ENCODE results near the gene N4BP2L2.

Gene N4BP2L2

DNA sequence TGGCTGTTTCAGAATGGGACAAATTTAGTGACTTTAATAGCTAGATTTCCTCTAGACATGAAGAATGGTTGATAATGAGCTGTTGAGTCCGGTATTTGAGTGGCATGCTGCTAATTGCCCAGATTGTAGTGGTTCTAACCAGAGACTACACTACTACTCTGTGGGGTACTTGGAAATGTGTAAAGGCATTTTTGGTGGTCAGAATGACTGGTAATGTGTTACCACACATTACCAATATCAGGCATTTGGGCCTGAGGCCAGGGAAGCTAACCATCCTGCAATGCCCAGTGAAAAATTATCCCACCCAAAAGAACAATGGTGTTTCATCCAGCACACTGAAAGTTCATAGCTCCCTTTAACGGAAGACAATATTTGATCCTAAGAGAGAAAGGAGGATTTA is 93.1 kb downstream of the N4BP2L2 start:
- no peaks in the 10 kb centered on the region for H3K9me3 ChIP-seq (ENCODE audit: control insufficient read depth, insufficient read depth, low read length)
- H3K36me3 ChIP-seq (ENCODE audit: control insufficient read depth, insufficient read depth, low read length), result no peaks in the 10 kb centered on the region
- H3K4me3 ChIP-seq (ENCODE audit: low read depth, low read length), result no peak overlapping the region
- no peak overlapping the region for H3K9ac ChIP-seq (ENCODE audit: low read depth, low read length)
- no peaks in the 10 kb centered on the region for H3K27me3 ChIP-seq (ENCODE audit: control insufficient read depth, insufficient read depth, low read length)
- no peaks in the 10 kb centered on the region for H3K4me1 ChIP-seq (ENCODE audit: control insufficient read depth, insufficient read depth, low read length)
- H3K27ac ChIP-seq (ENCODE audit: low read depth, low read length), result no peak overlapping the region

DNA sequence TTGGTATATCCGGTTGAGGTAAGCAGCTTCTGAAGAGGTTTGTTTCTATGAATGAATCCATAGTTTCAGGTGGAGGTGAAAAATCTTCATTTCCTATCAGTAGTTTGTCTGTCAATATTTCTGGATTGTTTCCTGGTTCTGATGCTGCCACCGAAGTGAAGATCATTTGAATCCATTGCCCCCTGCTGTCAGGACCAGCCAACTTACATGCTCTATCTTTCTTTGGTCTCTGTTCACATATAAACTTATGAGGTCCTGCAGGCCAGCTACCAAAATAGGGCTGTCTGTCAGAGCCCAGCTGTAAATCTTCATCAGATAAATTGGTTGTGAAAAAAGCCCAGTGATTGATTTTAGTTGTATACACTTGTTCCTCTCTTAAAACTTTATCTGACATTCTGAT is 95.5 kb downstream of the N4BP2L2 start:
- Histone ChIP-seq H3K27ac (ENCODE audit: low read depth, low read length) (no peak overlapping the region), H3K27me3 (ENCODE audit: control insufficient read depth, insufficient read depth, low read length) (no peaks in the 10 kb centered on the region)

DNA sequence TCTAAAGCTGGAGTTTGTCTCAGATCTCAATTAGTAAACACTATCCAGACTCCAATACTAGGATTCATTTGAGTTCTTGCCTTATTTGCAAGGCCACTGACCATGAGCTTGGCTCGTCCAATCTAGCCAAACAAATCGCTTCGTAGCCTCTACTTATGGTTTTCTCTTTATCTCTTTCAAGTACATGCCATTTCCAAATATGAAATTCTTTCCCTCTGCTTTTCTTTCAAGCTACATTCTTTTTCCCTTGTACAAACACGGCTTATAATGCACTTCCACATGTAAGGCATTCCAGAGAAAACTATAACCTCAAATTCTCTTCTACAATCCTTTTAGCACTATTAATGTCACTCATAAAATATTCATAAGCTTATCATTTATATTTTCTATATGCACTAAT is 99.7 kb downstream of the N4BP2L2 start:
- no peaks in the 10 kb centered on the region for H3K4me1 ChIP-seq (ENCODE audit: control insufficient read depth, insufficient read depth, low read length)
- H3K27me3 ChIP-seq (ENCODE audit: control insufficient read depth, insufficient read depth, low read length), result no peaks in the 10 kb centered on the region
- no peak overlapping the region for H3K4me3 ChIP-seq (ENCODE audit: low read depth, low read length)
- no peak overlapping the region for H3K9ac ChIP-seq (ENCODE audit: low read depth, low read length)
- H3K9me3 ChIP-seq (ENCODE audit: control insufficient read depth, insufficient read depth, low read length), result no peaks in the 10 kb centered on the region
- no peak overlapping the region for H3K27ac ChIP-seq (ENCODE audit: low read depth, low read length)
- no peaks in the 10 kb centered on the region for H3K36me3 ChIP-seq (ENCODE audit: control insufficient read depth, insufficient read depth, low read length)

More for the DNA sequence above, 95.5 kb downstream of the N4BP2L2 start:
- no peak overlapping the region for H3K4me3 ChIP-seq (ENCODE audit: low read depth, low read length)
- H3K4me1 ChIP-seq (ENCODE audit: control insufficient read depth, insufficient read depth, low read length), result no peaks in the 10 kb centered on the region
- no peaks in the 10 kb centered on the region for H3K9me3 ChIP-seq (ENCODE audit: control insufficient read depth, insufficient read depth, low read length)
- no peaks in the 10 kb centered on the region for H3K36me3 ChIP-seq (ENCODE audit: control insufficient read depth, insufficient read depth, low read length)
- H3K9ac ChIP-seq (ENCODE audit: low read depth, low read length), result no peak overlapping the region

DNA sequence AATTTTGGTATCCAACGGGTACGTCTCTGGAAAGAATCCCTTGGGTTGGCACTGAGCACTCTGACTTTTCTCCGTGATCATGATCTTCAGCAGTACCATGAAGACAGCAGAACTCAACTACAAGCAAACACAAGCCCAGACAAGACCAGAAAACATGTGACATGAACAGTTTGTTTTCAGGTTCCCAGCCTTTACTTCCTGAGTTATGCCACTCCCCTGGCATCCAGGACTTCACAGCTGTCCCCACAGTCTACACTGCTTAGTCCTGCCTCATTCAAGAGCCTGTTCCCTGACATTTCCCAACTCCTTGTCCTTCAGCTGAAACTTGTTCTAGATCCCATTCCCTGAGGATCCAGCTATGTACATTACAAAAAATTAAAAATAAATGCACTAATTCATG is 105.7 kb downstream of the N4BP2L2 start:
- no peak overlapping the region for H3K4me3 ChIP-seq (ENCODE audit: low read depth, low read length)
- no peaks in the 10 kb centered on the region for H3K9me3 ChIP-seq (ENCODE audit: control insufficient read depth, insufficient read depth, low read length)
- H3K27ac ChIP-seq (ENCODE audit: low read depth, low read length), result no peak overlapping the region
- H3K27me3 ChIP-seq (ENCODE audit: control insufficient read depth, insufficient read depth, low read length), result no peaks in the 10 kb centered on the region
- no peaks in the 10 kb centered on the region for H3K36me3 ChIP-seq (ENCODE audit: control insufficient read depth, insufficient read depth, low read length)
- no peak overlapping the region for H3K9ac ChIP-seq (ENCODE audit: low read depth, low read length)
- no peaks in the 10 kb centered on the region for H3K4me1 ChIP-seq (ENCODE audit: control insufficient read depth, insufficient read depth, low read length)

DNA sequence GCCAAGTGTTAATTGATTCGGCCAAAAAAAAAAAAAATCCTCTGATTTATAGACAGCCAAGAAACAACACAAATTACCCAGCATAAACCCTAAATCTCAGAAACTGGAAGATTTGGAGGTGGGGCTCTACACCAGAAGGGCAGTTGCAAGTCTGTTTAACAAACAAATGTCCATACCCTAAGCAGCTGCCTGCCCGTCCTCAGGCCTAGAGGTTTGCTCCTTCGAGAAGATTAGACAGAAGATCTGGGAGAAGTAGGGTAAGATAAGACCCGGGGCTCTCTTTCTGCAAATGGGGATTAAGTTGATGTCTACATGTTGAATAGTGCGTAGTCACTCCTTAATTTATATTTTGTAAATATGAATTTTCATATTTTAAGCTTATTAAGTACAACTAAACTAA is 107.2 kb downstream of the N4BP2L2 start:
- peaks cover 6% of the 10 kb centered on the region; the same call in 1 of the 2 replicates for H3K4me1 ChIP-seq (ENCODE audit: control insufficient read depth, insufficient read depth, low read length)

DNA sequence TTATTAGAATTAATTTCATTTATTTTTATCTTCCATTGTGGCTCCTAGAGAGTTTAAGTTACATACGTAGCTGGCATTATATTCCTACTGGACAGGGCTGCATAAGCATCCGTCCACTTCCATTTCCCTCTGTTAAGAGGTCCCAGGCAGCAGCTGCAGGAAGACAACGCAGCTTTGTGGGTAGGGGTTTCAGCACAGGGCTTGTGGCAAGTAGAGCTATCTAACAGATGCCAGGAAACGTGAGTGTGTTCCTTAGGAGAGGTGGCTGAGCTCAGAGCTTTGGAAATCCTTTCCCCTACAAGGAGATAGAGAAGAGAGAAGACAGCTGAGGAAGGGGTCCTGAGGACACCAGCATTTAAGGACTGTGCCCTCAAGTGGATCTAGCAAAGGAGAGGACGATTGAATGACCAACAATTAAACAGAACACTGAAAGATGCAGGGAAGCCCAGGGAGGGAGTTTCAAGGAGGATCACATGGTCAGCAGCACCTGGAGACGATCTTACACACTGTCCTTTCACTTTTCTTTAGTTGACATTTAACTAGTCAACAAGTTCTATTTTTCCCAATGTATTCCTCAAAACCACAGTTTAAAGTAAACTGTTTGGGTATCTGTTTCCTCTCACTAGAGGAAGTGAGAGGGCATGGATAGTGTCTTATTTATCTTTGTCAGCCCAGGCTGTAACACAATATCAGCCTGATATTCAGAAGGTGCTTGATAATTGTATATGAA is 108.4 kb downstream of the N4BP2L2 start:
- no peak overlapping the region for H3K9ac ChIP-seq (ENCODE audit: low read depth, low read length)
- peaks cover 14% of the 10 kb centered on the region for H3K27me3 ChIP-seq (ENCODE audit: control insufficient read depth, insufficient read depth, low read length)
- no peaks in the 10 kb centered on the region for H3K36me3 ChIP-seq (ENCODE audit: control insufficient read depth, insufficient read depth, low read length)
- H3K27ac ChIP-seq (ENCODE audit: low read depth, low read length), result no peak overlapping the region
- no peaks in the 10 kb centered on the region for H3K9me3 ChIP-seq (ENCODE audit: control insufficient read depth, insufficient read depth, low read length)
- no peak overlapping the region for H3K4me3 ChIP-seq (ENCODE audit: low read depth, low read length)
- H3K4me1 ChIP-seq (ENCODE audit: control insufficient read depth, insufficient read depth, low read length), result peaks cover 8% of the 10 kb centered on the region; the same call in 1 of the 2 replicates

More for the DNA sequence above, 107.2 kb downstream of the N4BP2L2 start:
- Histone ChIP-seq H3K36me3 (ENCODE audit: control insufficient read depth, insufficient read depth, low read length) (no peaks in the 10 kb centered on the region), H3K4me3 (ENCODE audit: low read depth, low read length) (no peak overlapping the region), H3K9ac (ENCODE audit: low read depth, low read length) (no peak overlapping the region), H3K9me3 (ENCODE audit: control insufficient read depth, insufficient read depth, low read length) (no peaks in the 10 kb centered on the region), H3K27me3 (ENCODE audit: control insufficient read depth, insufficient read depth, low read length) (peaks cover 2% of the 10 kb centered on the region), H3K27ac (ENCODE audit: low read depth, low read length) (no peak overlapping the region)

DNA sequence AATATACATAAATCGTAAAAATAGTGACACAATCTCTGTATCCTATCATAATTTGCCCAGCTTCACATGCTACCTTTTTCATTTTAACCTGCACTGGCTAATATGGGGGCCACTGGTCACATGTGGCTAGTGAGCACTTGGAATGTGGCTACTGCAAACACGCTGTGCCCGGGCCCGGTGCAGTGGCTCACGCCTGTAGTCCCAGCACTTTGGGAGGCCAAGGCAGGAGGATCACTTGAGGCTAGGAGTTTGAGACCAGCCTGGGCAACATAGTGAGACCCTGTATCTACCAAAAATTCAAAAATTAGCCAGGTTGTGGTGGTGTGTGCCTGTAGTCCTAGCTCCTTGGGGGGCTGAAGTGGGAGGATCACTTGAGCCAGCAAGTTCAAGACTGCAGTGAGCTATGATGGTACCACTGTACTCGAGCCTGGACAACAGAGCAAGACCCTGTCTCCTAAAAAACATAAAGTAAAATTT is 109.1 kb downstream of the N4BP2L2 start:
- no peak overlapping the region for H3K4me3 ChIP-seq (ENCODE audit: low read depth, low read length)
- peaks cover 8% of the 10 kb centered on the region; the same call in 1 of the 2 replicates for H3K4me1 ChIP-seq (ENCODE audit: control insufficient read depth, insufficient read depth, low read length)
- no peak overlapping the region for H3K9ac ChIP-seq (ENCODE audit: low read depth, low read length)
- no peaks in the 10 kb centered on the region for H3K9me3 ChIP-seq (ENCODE audit: control insufficient read depth, insufficient read depth, low read length)
- H3K36me3 ChIP-seq (ENCODE audit: control insufficient read depth, insufficient read depth, low read length), result no peaks in the 10 kb centered on the region
- H3K27me3 ChIP-seq (ENCODE audit: control insufficient read depth, insufficient read depth, low read length), result peaks cover 16% of the 10 kb centered on the region
- no peak overlapping the region for H3K27ac ChIP-seq (ENCODE audit: low read depth, low read length)

DNA sequence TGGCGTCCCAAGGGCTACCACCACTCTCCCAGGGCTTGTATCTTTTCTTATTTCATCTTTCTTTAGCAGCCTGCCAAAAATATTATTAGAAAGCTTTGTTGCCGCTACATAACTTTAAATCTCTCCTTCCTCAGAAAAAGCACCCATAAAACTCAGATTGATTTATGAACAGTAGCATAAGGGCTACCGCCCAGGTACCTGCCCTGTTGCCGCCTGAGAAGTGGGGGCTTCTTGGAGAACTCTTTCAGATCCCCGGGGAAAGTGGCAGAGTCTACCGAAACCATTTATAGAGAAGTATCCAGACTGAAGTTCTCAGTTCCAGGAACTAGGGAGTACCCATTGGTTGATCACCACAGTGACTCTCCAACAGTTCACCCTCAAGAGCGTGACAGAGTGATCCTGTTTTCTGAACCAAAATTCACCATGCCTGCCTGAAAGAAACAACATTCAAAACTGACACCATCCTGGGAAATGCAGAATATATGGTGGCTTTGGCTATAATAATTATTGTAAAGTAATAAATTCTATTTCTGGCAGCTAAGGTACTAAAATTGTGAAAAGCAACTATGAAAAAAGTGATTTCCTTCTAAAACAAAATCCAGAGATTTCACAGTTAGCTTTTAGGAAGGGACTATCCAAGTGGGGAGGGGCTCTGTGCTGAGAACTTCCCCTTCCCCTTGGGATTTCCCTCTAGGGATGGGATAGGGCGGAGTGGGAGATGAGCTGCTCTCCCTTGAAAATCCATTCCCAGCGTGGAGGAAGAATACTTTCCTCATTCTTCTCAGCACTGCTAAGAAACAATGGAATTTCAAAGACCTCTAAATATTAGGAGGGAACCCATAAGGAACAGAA is 109.8 kb downstream of the N4BP2L2 start:
- Histone ChIP-seq H3K9ac (ENCODE audit: low read depth, low read length) (no peak overlapping the region), H3K9me3 (ENCODE audit: control insufficient read depth, insufficient read depth, low read length) (no peaks in the 10 kb centered on the region), H3K27me3 (ENCODE audit: control insufficient read depth, insufficient read depth, low read length) (peaks cover 16% of the 10 kb centered on the region), H3K4me1 (ENCODE audit: control insufficient read depth, insufficient read depth, low read length) (peaks cover 8% of the 10 kb centered on the region; the same call in 1 of the 2 replicates), H3K36me3 (ENCODE audit: control insufficient read depth, insufficient read depth, low read length) (no peaks in the 10 kb centered on the region), H3K27ac (ENCODE audit: low read depth, low read length) (peak overlapping the region; percentile 48), H3K4me3 (ENCODE audit: low read depth, low read length) (peak overlapping the region; percentile 82)

DNA sequence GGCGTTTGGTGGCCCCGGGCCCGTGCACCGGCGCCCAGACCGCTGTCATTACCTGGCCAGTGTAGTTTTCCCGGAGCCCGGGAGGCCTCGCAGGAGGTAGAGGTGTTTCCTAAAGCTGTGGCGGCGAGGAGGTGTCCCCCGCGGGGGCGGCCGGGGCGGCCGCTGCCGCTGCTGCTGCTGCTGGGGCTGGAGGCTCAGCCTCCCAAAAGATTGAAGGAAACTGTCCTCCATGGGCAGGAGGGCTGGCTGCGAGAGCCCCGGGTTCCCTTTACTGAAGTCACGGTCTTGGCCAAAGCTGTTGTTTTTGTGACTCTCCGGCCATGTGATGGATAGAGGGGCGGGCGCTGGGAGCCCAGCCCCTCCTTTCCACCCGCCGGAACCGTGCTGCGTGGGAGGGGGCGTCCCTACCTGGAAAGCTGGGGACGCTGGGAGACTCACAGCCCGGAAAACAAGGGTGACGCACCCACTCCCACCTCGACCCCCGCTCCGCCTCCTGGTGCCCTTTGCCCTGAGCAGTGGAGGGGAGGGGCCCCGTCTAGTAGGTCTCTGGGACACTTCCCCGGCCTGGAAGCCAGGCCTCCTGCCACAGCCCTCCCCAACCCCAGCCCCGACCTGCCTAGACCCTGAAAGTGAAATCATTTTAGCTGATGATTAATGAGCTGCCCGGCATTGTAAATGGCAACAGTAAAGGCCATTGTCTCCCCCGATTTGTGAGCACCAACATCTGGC is 110.6 kb downstream of the N4BP2L2 start, which contains the start of gene N4BP2L1:
Gene N4BP2L1 (minus strand): TSS at position 279 of the 729 bp plus-strand sequence. CDS start 48 bp downstream, at position 231.
- H3K9me3 ChIP-seq (ENCODE audit: control insufficient read depth, insufficient read depth, low read length), result no peaks in the 10 kb centered on the region
- peak within 1 kb of the TSS; percentile 82 for H3K4me3 ChIP-seq (ENCODE audit: low read depth, low read length)
- H3K9ac ChIP-seq (ENCODE audit: low read depth, low read length), result no peak within 1 kb of the TSS
- no peaks in the 10 kb centered on the region for H3K36me3 ChIP-seq (ENCODE audit: control insufficient read depth, insufficient read depth, low read length)
- H3K27me3 ChIP-seq (ENCODE audit: control insufficient read depth, insufficient read depth, low read length), result peaks cover 16% of the 10 kb centered on the region
- peaks cover 8% of the 10 kb centered on the region; the same call in 1 of the 2 replicates for H3K4me1 ChIP-seq (ENCODE audit: control insufficient read depth, insufficient read depth, low read length)
- H3K27ac ChIP-seq (ENCODE audit: low read depth, low read length), result peak within 1 kb of the TSS; percentile 48

DNA sequence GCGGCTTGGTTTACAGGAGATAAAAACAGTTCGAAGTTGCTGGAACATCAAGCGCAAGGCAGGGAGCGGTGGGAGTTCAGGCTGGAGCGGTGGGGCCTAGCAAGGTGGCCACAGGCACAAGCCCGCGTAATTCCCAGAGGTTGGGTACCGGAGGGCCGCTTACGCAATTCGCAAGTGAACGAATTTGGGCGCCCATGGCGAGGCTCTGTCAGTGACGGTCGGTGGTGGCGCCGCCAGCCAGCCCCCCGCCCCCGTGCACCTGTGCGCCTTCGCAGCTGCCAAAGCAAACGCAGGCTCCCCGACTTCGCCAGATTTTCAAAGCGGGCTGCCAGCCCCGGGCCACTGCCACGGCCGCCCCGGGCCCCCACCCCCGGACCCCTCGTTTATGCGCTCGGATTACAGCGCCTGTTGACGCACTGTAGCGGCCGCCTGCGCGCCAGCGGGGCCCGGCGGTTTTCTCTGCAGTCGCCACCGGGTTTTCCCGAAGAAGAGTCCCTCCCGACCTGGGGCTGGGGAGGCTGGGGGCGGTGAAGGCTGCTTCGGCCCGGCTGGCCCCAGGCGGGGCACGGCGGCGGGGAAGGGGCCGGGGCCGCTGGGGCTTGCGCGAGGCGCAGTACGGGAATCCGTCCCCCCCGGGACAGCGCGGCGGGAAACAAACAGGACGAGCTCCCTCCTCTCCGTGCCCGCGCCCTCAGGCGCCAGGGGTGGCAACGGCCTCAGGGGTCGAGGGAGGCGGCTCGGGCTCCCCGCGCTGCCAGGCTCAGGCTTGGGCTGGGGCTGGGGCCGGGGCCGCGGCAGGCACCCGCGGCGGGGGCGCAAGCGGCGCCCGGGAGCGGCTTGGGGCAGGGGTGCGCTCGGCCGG is 111.4 kb downstream of the N4BP2L2 start:
- no peak overlapping the region for H3K9ac ChIP-seq (ENCODE audit: low read depth, low read length)
- no peaks in the 10 kb centered on the region for H3K9me3 ChIP-seq (ENCODE audit: control insufficient read depth, insufficient read depth, low read length)
- peaks cover 16% of the 10 kb centered on the region for H3K27me3 ChIP-seq (ENCODE audit: control insufficient read depth, insufficient read depth, low read length)
- peak overlapping the region; percentile 48 for H3K27ac ChIP-seq (ENCODE audit: low read depth, low read length)
- H3K36me3 ChIP-seq (ENCODE audit: control insufficient read depth, insufficient read depth, low read length), result no peaks in the 10 kb centered on the region
- peak overlapping the region; percentile 82 for H3K4me3 ChIP-seq (ENCODE audit: low read depth, low read length)
- peaks cover 8% of the 10 kb centered on the region; the same call in 1 of the 2 replicates for H3K4me1 ChIP-seq (ENCODE audit: control insufficient read depth, insufficient read depth, low read length)

Measured in HUES48 (cell line).